HS-5 (cell line): ENCODE results near the gene HNRNPLL.
A peak's percentile ranks its signal among the peaks of the same experiment; 100 is the strongest.
"Not testable (repeated sequence)": the region's sequence is repeated elsewhere in the genome, so short reads cannot be mapped to it uniquely, and the experiment has no call there.

Source experiments
- DNase-seq: peaks from one replicate; pipeline ENCODE4 v3.0.0-alpha.2; 2012; ENCODE audit warnings: low read depth

Gene HNRNPLL

GRCh38 chr2:38552259-38552658, 50.5 kb downstream of the HNRNPLL start:
- DNase-seq: no peak

GRCh38 chr2:38551746-38552145, 51.0 kb downstream of the HNRNPLL start:
- DNase-seq: no peak

GRCh38 chr2:38551171-38551570, 51.6 kb downstream of the HNRNPLL start:
- no peak for DNase-seq

GRCh38 chr2:38549851-38550250, 52.9 kb downstream of the HNRNPLL start:
- no peak for DNase-seq

- no peak for DNase-seq
Observed at GRCh38 chr2:38549071-38549704, 53.5 kb downstream of the HNRNPLL start.

GRCh38 chr2:38547791-38548190, 54.9 kb downstream of the HNRNPLL start:
- DNase-seq: no peak

- DNase-seq: no peak
Observed at GRCh38 chr2:38546585-38546984, 56.1 kb downstream of the HNRNPLL start.

- no peak for DNase-seq
Observed at GRCh38 chr2:38546064-38546463, 56.7 kb downstream of the HNRNPLL start.

- DNase-seq: not testable (repeated sequence)
Observed at GRCh38 chr2:38542248-38542631, 60.5 kb downstream of the HNRNPLL start.

- no peak for DNase-seq
Observed at GRCh38 chr2:38540580-38541286, 62.0 kb downstream of the HNRNPLL start.

GRCh38 chr2:38539086-38539485, 63.6 kb downstream of the HNRNPLL start:
- no peak for DNase-seq

GRCh38 chr2:38537937-38538525, 64.7 kb downstream of the HNRNPLL start:
- DNase-seq: no peak

- not testable (repeated sequence) for DNase-seq
Observed at GRCh38 chr2:38537296-38537695, 65.4 kb downstream of the HNRNPLL start.

- peak; percentile 15 for DNase-seq
Observed at GRCh38 chr2:38535744-38536506, 66.8 kb downstream of the HNRNPLL start.

GRCh38 chr2:38535404-38535743, 67.4 kb downstream of the HNRNPLL start:
- DNase-seq: no peak

GRCh38 chr2:38534746-38535403, 67.9 kb downstream of the HNRNPLL start:
- DNase-seq: no peak

GRCh38 chr2:38533757-38534545, 68.8 kb downstream of the HNRNPLL start:
- DNase-seq: no peak

- no peak for DNase-seq
Observed at GRCh38 chr2:38533180-38533579, 69.5 kb downstream of the HNRNPLL start.

- DNase-seq: no peak
Observed at GRCh38 chr2:38532366-38532765, 70.4 kb downstream of the HNRNPLL start.

- no peak for DNase-seq
Observed at GRCh38 chr2:38529208-38529607, 73.5 kb downstream of the HNRNPLL start.

GRCh38 chr2:38528534-38528933, 74.2 kb downstream of the HNRNPLL start:
- no peak for DNase-seq
